Subcutaneous abdominal adipose tissue (tissue), 5 donors: ENCODE measurements around the gene ALK.

Experiments used
- H3K27ac ChIP-seq: one replicate; pipeline ENCODE4 v1.7.0; 2013; ENCODE audit warnings: low read depth, mild to moderate bottlenecking, inconsistent platforms, low read length, moderate library complexity
- H3K27me3 ChIP-seq, 5 donors: one replicate each; pipeline ENCODE4 v1.7.0; 2013; ENCODE audit warnings: low read length in 5 of 5, inconsistent platforms in 1 of 5; ENCODE audit not compliant: control insufficient read depth in 5 of 5, insufficient read depth in 4 of 5
- H3K36me3 ChIP-seq, 5 donors: one replicate each; pipeline ENCODE4 v1.7.0; 2013; ENCODE audit warnings: low read length in 5 of 5; ENCODE audit not compliant: control insufficient read depth in 5 of 5, insufficient read depth in 5 of 5
- H3K4me1 ChIP-seq, 5 donors: one replicate each; pipeline ENCODE4 v1.7.0; 2013; ENCODE audit warnings: low read length in 5 of 5, mild to moderate bottlenecking in 3 of 5, moderate library complexity in 1 of 5; ENCODE audit not compliant: control insufficient read depth in 5 of 5, insufficient read depth in 5 of 5
- H3K4me3 ChIP-seq, 5 donors: one replicate each; pipeline ENCODE4 v1.7.0; 2013; ENCODE audit warnings: low read length in 5 of 5, low read depth in 1 of 5
- H3K9ac ChIP-seq, 5 donors: one replicate each; pipeline ENCODE4 v1.7.0; 2013; ENCODE audit warnings: low read length in 5 of 5, mild to moderate bottlenecking in 4 of 5, moderate library complexity in 3 of 5
- H3K9me3 ChIP-seq, 5 donors: one replicate each; pipeline ENCODE4 v1.7.0; 2013; ENCODE audit warnings: low read length in 5 of 5; ENCODE audit not compliant: control insufficient read depth in 5 of 5
- donor health status: healthy.
- donor health status: healthy.
- donor health status: healthy.
- donor health status: healthy.
- donor health status: healthy.

ALK gene

DNA sequence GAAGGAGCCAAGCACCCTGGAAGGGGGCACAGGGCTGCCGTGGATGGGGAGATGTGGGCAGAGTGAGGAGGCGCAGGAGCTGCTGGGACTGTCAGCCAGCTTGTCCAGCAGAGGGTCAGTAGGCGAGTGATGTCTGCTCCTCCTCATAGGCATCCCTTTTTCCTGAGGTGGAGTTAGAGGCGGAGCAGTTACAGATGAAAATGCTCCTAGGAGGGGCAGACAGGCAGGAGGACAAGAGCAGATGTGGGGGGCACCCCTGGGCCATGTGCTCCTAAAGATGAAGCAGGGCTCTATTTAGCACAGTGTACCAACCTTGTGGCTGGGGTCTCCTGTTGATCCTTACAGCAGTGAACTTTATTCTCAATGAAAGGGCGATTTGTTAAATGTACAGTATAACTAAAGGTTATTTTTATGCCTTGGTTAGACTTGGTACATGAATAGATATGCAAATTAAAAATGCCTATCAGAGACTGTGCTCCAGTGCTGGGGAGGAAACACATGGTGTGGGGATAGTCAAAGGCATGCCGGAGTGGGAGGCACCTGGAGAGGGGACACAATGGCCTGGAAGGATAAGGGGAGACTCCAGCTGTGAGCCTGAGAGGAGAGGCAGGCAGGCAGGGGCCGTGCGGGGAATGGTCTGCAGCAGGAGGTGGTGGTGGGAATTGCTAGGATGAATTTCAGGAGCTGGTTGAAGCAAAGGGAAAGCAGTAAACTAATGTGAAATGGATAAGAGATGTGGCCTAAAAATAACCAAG lies 630.9 kb downstream of the ALK start:
- Histone ChIP-seq H3K27ac (no peak overlapping the region), H3K36me3 (no peaks in the 10 kb centered on the region), H3K4me1 (no peaks in the 10 kb centered on the region), H3K9ac (no peak overlapping the region), H3K9me3 (no peaks in the 10 kb centered on the region), H3K27me3 (peaks cover 0 to 7% (median 0%) of the 10 kb centered on the region in 5 donors), H3K4me3 (no peak overlapping the region)

DNA sequence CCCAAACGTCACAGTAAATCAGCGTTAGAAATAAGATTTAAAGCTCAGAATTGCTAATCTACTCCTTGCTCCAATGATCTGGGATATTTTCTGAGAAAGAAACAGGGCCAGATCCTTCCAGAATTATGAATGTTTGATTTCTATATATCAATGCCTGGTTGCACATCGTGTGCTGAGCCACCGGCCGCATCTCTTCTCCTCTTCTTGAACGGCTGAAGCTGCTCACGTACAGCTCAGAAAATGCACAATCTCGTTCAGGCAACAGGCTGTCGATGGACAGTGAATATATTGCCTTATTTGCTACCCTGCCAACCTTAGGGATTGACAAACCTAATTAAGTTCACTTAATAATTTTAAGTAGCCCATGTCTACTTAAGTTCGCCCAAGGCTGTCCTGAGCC lies 636.7 kb downstream of the ALK start:
- Histone ChIP-seq H3K27me3 (peaks cover 0 to 16% (median 3%) of the 10 kb centered on the region in 5 donors), H3K9ac (no peak overlapping the region), H3K4me3 (no peak overlapping the region), H3K36me3 (no peaks in the 10 kb centered on the region), H3K27ac (no peak overlapping the region), H3K4me1 (peaks cover 0 to 2% (median 0%) of the 10 kb centered on the region in 5 donors), H3K9me3 (no peaks in the 10 kb centered on the region)

DNA sequence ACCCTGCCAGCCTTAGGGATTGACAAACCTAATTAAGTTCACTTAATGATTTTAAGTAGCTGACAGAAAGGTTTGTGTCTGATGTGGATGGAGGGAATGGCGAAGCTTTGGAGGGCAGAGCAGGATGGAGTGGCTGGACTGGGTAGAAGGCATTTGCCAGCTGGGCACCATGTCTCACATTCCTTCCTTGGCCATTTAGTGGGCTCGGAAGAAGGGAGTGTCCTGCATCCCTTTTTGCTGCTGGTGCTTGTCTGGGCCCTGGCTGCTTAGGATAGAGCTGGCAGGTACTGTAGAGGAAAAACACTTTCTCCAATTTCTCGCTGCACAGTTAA lies 639.5 kb downstream of the ALK start:
- Histone ChIP-seq H3K9ac (no peak overlapping the region), H3K4me1 (peaks cover 0 to 2% (median 0%) of the 10 kb centered on the region in 5 donors), H3K9me3 (no peaks in the 10 kb centered on the region), H3K27me3 (peaks cover 0 to 13% (median 3%) of the 10 kb centered on the region in 5 donors), H3K36me3 (no peaks in the 10 kb centered on the region), H3K27ac (no peak overlapping the region), H3K4me3 (no peak overlapping the region)

DNA sequence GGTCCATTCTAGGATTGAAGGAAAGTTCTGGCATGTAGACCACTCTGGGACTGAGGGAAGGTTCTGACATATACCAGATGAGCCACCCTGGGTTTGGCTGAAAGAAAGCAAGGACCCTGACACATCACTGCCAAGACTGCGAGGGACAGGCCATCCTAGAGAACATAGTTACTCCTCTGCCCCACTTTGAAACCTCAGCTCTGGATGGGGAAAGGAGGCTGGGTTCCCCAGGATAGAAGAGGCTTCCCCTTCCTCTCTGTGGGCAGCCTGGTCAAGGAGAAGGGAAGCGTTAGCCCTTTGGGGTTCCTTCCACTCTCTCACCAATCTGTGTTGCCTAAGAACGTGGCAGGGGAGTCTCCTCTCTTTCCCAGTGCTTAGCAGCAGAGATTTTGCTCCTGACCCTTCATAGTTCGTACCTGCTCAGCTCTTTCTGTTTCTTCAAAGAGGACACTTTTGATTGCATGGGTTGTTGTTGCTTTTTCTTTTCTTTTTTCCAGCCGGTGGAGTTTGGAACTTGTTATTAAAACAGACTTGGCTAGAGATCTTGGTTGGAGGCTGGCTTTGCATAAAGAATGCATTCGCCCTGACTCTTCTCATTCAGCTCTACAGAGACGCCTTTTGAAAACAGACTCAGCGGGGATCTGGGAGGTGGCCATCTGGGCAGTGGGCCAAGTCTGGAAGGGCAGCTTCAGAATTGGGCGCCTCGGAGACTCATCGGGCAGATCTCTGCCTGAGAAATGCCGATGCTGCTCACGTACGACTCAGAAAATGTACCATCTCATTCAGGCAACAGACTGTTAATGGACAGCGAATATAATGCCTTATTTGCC lies 640.1 kb downstream of the ALK start:
- peaks cover 0 to 3% (median 0%) of the 10 kb centered on the region in 5 donors for H3K4me1 ChIP-seq

DNA sequence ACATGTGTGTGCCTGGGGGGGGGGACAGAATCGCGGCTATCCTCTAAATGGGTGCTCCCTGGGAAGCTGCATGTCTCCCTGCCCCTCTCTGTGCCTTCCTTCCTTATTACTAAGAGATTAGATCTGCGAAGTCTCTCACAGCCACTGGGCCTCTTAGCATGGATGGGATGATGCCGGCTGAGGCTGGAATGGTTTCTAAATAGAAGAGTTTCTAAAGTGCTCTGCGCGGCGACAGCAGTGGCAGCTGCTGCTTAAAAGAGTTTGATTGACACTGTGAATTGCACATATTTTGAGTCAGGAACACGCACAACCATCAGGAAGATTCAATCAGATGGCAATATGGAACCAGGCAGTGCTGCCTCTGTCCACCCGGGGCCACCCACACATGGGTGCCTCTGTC lies 642.4 kb downstream of the ALK start:
- Histone ChIP-seq H3K9me3 (no peaks in the 10 kb centered on the region), H3K9ac (no peak overlapping the region), H3K4me3 (no peak overlapping the region), H3K27me3 (peaks cover 0 to 22% (median 5%) of the 10 kb centered on the region in 5 donors), H3K27ac (no peak overlapping the region), H3K4me1 (peaks cover 0 to 6% (median 0%) of the 10 kb centered on the region in 5 donors), H3K36me3 (no peaks in the 10 kb centered on the region)

More for the DNA sequence above, 640.1 kb downstream of the ALK start:
- no peaks in the 10 kb centered on the region for H3K36me3 ChIP-seq
- peaks cover 0 to 17% (median 3%) of the 10 kb centered on the region in 5 donors for H3K27me3 ChIP-seq
- H3K9me3 ChIP-seq: no peaks in the 10 kb centered on the region
- no peak overlapping the region for H3K27ac ChIP-seq
- H3K4me3 ChIP-seq: no peak overlapping the region
- no peak overlapping the region for H3K9ac ChIP-seq

DNA sequence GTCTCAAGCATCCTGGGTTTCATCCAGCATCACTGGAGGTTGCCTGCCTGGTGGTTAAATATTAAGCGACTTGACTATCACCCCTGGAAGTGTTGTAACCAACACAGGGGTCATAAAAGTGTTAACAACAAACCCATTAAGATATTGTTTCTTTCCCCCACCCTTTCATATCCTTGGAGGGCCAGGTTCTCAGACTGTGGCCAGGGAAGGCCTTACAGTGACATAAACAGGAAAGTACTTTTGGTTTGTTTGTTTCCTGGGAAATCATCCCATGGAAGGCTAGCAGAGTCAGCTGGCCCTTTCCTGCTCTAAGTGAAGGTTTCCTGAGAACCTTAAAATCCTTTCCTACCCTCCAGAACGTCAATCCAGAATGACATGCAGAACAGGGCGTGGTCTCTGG lies 645.2 kb downstream of the ALK start:
- peaks cover 0 to 22% (median 5%) of the 10 kb centered on the region in 5 donors for H3K27me3 ChIP-seq
- H3K4me1 ChIP-seq: peaks cover 0 to 4% (median 0%) of the 10 kb centered on the region in 5 donors
- H3K36me3 ChIP-seq: no peaks in the 10 kb centered on the region
- no peak overlapping the region for H3K4me3 ChIP-seq
- no peak overlapping the region for H3K27ac ChIP-seq
- no peaks in the 10 kb centered on the region for H3K9me3 ChIP-seq
- H3K9ac ChIP-seq: no peak overlapping the region

DNA sequence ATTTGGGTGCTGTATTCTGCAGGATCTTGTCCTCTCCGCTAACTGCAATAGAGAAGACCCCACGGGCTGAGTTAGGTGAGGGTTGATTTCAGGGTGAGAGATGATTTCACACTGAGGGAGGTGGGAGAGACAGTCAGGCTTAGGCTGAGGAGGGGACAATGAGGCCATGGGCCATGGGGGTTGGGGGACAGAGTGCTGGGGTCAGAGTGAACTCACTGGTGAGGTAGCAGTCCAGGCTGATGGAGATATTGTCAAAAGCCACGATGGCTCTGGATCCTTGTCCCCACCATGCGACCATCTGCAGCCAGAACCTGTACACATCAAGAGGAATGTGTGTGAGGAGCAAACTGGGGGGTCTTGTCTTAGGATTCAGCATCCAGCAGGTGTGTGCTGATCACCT lies 646.2 kb downstream of the ALK start:
- Histone ChIP-seq H3K27me3 (peaks cover 0 to 15% (median 2%) of the 10 kb centered on the region in 5 donors), H3K4me1 (peaks cover 0 to 4% (median 0%) of the 10 kb centered on the region in 5 donors), H3K4me3 (no peak overlapping the region), H3K9ac (no peak overlapping the region), H3K9me3 (no peaks in the 10 kb centered on the region), H3K36me3 (no peaks in the 10 kb centered on the region), H3K27ac (no peak overlapping the region)

DNA sequence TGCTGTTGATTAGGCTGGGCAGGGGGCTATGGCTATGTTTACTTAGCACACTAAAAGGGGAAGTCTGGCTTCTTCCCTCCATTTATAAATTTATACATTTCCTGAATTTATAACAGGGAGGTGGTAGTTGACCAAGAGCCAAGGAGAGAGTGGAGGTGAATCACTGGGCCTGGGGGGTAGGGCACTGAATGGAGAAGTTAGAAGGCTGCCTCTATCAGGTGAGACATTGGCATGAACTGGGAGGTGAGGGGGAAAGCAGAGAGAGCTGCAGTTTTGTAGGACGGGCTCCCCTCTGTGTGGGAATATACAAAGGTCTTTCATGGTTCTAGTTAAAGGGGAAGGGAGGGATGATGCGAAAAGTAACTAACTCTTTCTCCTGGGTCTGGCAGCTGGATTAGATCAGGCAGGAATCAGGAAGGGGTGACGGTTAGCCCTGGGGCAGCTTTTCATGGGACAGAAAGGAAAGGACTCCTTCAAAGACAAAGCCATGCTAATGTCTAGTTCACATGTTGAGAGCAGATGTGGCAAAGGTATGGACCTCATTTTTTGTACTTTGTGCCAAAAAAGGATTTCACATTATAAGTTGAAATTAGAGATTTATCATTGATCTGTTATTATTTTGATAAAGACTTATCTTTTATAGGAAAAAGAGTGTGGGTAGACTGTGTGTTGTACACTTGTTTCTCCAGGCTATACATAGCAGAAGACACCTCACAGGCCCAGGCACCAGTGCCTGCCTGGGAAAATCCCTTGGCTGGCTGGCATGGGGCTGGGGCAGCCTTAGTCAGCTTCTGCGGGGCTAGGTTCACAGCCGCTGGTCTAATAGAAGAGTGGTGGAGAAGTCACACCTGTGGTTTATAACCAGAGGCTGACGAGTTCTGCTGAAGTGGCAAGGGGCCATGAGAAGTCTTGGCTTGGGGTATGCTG lies 647.4 kb downstream of the ALK start:
- Histone ChIP-seq H3K27ac (no peak overlapping the region), H3K4me1 (peaks cover 0 to 4% (median 0%) of the 10 kb centered on the region in 5 donors), H3K36me3 (no peaks in the 10 kb centered on the region), H3K9ac (no peak overlapping the region), H3K9me3 (no peaks in the 10 kb centered on the region), H3K4me3 (no peak overlapping the region), H3K27me3 (peaks cover 0 to 20% (median 4%) of the 10 kb centered on the region in 5 donors)

DNA sequence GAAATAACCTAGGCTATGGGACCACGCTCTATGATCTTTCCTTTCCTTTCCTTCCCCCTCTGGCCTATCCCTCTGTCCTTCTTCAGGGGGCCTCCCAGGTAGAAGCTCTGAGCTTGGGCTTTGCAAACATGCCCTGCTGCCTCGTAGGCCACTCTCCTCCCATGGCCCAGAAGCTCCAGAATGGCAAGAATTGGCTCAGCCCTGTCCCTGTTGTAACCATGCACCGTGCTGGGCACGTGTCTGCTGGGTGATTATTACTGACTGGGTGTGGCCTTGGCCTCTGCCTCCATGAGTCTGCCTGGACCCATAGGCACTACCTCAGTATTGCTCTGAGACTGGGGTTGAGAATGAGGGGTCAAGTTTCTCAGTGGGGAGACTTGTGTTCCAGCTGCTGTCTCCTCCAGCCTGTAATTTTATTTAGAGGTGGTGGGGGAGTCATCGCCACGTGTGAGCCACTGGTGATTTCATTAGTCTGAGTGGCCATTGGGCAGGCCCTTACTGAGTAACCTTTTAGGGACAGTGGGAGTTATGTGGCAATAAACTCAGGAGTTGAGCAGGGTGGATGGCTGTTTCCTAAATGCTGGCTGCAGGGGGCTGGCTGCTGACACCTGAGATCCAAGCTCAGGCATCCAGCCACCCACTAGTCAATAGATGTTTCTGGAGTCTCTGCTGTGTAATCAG lies 648.2 kb downstream of the ALK start:
- H3K36me3 ChIP-seq: no peaks in the 10 kb centered on the region
- H3K27ac ChIP-seq: no peak overlapping the region
- H3K9me3 ChIP-seq: no peaks in the 10 kb centered on the region
- peaks cover 0 to 16% (median 4%) of the 10 kb centered on the region in 5 donors for H3K27me3 ChIP-seq
- no peak overlapping the region for H3K9ac ChIP-seq
- no peak overlapping the region for H3K4me3 ChIP-seq
- peaks cover 0 to 4% (median 0%) of the 10 kb centered on the region in 5 donors for H3K4me1 ChIP-seq
